Measurements from ENCODE around the gene POLR2B.
"Not testable (repeated sequence)": the region's sequence is repeated elsewhere in the genome, so short reads cannot be mapped to it uniquely, and the experiment has no call there.

The POLR2B gene

GRCh38 chr4:57059890-57060716 is 81.4 kb downstream of the POLR2B start:
- no peak for DNase-seq

GRCh38 chr4:57060717-57061067 is 82.0 kb downstream of the POLR2B start:
- DNase-seq: not testable (repeated sequence)

GRCh38 chr4:57061395-57061794 is 82.7 kb downstream of the POLR2B start:
- DNase-seq: no peak

DNA sequence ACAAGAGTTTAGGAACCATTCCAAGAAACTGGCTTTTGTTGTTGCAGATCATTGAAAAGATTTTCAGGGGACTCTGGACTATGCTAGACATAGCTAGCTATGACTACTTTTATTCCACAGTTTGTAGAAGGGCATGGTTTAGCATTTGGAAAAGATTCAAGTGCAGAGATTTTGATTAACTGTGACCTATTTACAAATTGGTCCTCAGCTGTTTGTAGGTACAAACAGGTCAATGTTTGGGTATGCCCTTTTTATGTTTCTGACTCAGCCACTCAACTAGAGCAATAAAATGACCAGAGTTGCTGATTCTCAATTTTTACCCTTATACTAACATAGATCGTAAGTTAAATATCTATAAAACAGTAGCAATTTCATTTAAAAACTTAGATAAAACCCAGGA is 84.8 kb downstream of the POLR2B start:
- no peak for DNase-seq

DNA sequence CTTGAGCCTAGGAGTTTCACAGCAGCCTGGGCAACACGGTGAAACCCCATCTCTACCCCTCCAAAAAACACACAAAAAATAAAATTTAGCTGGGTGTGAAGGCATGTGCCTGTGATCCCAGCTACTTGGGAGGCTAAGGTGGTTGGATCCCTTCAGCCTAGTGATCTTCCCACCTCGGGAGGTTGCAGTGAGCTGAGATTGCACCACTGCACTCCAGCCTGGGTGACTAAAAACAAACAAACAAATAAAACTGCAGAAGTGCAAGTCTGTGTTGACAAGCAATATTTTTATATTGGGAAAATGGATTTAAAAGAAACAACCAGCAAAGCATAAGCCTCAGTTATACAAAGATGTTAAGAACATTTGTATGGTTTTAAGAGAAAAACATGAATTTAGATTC is 85.4 kb downstream of the POLR2B start:
- no peak for DNase-seq

- no peak for DNase-seq
These were observed 86.4 kb downstream of the POLR2B start for GRCh38 chr4:57064811-57065711.

GRCh38 chr4:57065730-57066482 is 87.2 kb downstream of the POLR2B start:
- DNase-seq: no peak

- no peak for DNase-seq
These were observed 89.7 kb downstream of the POLR2B start for GRCh38 chr4:57068237-57068981.

DNA sequence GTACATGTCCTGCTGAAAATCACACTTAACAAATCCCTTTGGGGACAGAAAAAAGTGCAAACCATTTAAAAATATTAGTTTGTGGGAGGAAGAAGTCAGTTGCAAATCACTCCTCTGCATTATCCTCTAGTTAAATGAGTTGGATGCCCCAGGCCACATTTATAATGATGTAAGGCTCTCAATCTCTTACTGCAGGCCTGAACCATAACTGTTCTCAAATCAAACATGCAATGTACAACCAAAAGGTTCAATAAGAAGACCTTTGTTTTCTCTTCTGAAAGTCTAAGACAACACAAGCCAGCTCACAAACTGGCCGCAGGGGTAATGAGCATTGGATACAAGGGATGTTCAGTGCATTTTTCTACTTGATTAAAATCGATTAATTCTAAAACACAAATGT is 91.8 kb downstream of the POLR2B start:
- no peak for DNase-seq

- no peak for DNase-seq
These were observed 92.6 kb downstream of the POLR2B start for GRCh38 chr4:57071326-57071725.

- DNase-seq: no peak
These were observed 94.9 kb downstream of the POLR2B start for GRCh38 chr4:57073559-57073958.

- DNase-seq: no peak
These were observed 96.0 kb downstream of the POLR2B start for GRCh38 chr4:57074744-57075143.

DNA sequence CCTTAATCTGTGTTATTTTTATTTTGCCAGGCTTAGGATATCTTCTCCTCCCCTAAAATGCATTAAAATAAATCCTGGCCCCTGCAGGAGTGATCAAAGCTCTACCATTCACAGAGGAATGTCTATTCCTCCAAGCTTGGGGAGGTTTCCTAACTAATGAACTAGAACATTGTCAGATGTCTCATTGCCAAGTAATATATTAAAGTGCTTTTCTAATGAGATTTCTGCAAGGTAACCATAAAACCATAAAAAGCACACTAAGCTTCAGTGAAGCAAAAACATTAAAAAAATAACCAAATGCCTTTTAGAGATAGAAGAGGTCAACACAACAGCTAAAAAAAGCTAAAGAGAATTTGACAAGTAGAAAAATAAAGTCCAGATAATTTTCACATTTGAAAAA is 96.7 kb downstream of the POLR2B start:
- DNase-seq: no peak

DNA sequence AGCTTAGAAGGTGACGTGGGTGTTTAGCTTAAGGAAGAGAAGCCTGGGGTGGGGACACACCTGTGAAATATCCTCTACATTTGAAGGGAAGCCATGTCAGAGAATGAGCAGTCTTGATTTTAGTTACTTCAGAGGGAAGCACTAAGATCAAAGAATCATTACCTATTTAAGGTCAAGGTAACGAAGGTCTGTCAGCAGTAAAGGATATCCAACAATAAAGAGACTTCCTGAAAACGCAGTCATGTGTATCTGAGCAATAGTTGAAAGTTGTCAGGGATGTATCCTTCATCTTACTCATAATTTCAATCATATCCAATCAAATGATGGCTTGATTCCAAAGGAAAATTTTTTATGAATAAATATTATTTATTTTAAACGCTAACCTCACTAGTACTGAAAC is 98.0 kb downstream of the POLR2B start:
- no peak for DNase-seq

- DNase-seq: no peak
These were observed 99.1 kb downstream of the POLR2B start for GRCh38 chr4:57077550-57078343.

- no peak for DNase-seq
These were observed 100.2 kb downstream of the POLR2B start for GRCh38 chr4:57078685-57079521.
